CD4-positive, alpha-beta T cell treated with Interleukin-4 for 4 hours (primary cell): Measurements from ENCODE around the gene INSIG1.

Experiments
- DNase-seq: peaks from one replicate; pipeline ENCODE4 v3.0.0-alpha.2; 2020

Gene INSIG1

DNA sequence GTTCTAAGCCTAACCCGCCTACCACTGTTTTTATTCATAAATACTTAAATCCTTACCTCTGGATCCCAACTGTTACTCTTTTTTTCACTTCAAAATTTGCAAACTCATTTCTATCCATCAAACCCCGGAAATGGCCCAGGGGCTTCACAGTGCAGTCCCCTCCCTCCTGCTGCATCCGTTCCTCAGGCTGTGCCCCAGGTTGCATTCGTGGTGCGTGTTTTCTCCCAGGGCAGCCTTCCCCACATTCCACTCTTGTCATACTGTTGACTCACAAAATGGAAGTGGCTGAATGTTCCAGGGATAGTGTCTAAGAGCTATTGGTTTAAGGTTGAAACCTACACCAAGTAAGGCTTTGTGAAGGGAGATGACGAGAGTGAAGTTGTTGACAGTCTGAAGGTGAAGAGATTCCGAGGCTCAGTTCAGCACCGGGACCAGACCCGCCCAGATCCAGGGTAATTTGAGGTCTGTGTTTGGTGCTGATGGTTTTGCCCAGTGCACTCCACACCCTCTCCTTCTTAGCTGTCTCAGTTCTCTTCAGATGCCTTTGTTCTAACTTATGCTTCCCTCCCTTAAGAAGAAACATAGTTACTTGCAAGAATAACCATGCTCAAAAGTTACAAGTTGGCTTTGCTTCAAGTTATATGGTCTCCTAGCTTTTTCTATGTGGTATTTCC, 7.7 kb downstream of the INSIG1 start:
- DNase-seq: no peak

- DNase-seq: no peak
These were observed 9.2 kb downstream of the INSIG1 start for GRCh38 chr7:155306673-155307470.

GRCh38 chr7:155308330-155309020, 10.8 kb downstream of the INSIG1 start:
- DNase-seq: no peak

DNA sequence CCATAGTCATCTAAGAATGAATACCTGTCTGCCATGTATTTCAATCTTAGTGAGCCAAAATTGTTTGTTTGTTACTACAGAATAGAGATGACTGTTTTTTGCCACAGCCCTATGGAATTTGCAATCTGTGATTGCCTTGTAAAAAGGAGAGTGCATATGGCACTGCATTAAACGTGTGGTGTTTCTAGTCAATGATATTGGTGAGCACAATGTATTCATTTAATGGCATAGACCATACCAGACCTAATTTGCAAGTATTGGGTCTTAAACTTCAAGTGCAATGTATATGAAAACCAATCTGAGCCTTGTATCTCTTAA, 11.3 kb downstream of the INSIG1 start:
- DNase-seq: no peak

DNA sequence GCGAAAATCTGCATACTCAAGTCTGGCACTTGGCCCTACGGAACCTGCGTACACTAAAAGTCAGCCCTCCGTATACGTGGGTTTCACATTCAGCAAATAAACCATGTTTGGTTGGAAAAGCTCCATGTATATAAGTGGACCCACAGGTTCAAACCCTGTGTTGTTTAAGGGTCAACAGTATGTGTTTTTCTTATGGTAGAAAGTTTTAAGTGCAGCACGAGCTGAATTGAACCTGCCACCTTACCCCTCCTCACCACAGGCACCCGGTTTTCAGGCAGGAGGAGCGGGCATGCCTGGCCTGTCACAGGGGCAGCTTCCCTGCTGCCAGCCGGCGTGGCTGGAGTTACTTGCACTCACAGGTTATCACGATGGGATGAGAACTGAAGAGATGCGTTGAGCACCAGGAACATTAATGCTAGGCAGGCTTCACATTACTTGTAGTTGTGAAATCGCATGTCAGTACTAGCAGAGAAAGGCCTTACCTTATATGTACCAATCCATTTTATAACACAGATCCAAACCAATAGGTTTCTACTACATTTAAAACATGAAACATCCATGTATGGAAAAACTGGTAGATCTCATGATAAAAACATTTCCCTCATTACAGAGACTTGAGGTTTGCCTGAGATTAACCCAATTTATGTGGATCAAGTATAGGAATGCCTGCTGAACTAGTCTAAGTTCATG, 12.9 kb downstream of the INSIG1 start:
- no peak for DNase-seq

DNA sequence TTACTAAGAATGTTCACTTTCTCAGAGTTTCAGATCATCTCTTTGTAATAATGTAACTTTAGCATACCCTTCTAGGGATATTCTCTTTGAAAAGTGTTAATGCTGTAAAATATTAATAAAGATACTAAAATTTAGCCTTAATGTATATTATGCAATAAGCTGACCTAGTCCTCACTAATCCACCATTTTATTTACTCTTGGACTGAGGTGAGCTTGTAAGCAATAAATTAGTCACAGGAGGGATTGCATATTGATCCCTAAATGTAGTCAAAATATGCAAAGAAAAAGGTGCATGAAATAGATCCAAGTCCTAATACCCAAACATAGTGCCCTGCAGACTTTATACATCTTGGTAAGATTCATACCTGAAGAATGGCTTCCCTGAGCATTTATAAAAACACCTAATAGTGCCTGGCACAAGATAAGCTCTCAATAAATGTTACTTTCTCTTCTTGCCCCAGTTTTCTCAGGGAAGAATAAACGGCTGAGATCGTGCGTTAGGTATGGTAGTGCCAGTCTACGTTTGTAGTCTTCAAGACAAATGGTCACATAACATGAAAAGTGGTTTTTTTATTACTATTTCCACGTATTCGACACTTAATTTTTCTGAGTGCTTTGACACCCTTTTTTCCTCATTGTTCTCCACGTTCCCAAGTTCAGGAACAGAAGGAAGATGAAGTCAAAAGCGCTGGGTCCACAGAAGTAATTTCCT, 14.3 kb downstream of the INSIG1 start:
- DNase-seq: no peak

DNA sequence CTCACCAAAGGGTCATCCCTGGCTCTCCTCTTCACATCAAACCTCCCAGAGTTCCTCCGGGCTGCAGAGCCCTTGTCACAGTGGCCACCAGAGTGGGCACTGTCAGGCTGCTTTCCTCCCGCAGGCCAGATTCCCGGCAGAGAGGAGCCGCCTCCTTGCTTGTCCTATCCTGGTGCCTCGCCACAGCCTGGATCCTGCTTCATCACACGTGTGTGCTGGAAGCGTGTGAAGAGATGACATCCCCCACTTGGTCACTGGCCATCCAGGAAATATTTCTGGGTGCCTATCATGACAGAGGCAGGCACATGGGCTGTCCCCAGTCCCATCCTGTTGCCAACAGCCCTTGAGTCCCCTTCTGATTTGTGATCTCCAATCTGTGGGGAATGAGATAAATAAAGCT, 15.0 kb downstream of the INSIG1 start:
- DNase-seq: no peak

DNA sequence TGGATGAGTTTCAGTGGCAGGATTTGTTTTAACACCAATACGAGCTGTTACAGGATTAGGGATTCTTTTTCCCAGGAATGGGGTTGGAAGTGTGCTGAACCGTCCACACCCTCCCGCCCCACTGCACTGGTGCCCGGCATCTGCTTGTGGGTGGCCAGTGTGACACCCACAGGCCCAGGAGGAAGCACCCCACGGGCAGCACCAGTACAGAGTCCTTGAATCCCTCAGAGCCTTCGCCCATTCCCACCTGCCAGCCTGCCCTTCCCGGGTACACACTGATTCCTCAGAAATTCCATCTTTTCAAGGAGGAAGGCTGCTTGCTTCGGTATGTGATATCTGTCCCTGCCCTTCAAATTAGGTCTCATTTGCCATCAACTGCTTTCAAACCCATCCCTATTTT, 15.4 kb downstream of the INSIG1 start:
- DNase-seq: no peak

DNA sequence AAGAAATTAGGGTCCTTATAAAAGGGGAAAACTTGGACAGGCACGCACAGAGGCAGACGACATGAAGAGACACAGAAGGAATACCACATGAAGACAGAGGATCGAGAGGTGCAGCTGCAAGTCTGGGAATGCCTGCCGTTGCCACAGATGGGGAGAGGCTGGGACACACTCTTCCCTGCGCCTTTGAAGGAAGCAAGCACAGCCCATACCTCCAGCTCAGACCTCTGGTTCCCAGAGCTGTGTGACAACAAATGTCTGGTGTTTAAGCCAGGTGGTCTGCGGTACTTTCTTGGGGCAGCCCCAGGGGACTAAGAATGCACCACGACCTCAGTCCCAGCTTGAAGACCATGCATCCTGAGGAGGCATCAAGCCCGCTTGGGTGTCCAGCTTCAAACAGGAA, 18.3 kb downstream of the INSIG1 start:
- DNase-seq: no peak

DNA sequence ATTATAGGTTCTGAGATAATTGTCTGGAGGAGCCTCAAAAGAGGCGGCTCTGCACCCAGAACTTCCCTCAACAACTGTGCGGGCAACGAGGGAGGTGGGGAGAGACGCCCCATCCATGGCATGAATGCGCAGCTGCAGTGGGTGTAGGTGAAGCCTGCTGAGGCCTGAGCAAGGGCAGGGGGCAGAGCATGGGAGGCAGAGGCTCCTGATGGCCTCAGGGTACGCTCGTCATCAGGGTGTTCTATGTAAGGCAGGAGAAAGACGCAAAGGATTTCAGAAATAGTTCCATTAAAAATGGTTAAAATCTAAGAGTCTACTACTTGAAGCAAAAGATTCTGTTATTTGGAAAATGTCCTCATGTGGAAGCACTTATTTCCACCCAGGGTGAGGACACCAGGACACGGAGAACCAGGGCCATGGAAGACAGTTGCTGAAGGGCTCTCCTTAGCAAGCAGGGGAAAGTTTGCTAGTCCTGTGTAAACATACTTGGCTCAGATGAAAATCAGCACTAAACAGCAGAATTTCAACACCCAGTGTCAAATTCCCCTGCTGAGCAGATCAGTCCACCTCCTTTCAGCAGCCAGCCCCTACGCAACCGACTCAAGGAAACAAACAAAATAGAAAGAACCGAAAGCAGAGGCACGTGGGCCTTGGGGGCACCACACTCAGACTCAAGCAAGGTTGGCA, 18.9 kb downstream of the INSIG1 start:
- DNase-seq: no peak

- DNase-seq: no peak
These were observed 19.4 kb downstream of the INSIG1 start for GRCh38 chr7:155317114-155317434.

DNA sequence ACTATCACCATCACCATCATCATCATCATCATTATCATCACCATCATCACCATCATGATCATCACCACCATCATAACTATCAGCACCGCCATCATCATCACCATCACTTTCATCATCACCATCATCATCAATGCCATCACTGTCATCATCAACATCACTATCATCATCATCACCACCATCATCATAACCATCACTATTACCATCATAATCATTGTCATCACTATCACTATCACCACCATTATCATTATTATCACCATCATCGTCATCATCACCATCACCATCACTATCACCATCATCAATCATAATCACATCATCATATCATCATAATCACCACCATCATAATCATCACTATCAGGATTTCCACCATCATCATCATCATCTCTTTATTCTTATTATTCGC, 20.6 kb downstream of the INSIG1 start:
- DNase-seq: no peak

DNA sequence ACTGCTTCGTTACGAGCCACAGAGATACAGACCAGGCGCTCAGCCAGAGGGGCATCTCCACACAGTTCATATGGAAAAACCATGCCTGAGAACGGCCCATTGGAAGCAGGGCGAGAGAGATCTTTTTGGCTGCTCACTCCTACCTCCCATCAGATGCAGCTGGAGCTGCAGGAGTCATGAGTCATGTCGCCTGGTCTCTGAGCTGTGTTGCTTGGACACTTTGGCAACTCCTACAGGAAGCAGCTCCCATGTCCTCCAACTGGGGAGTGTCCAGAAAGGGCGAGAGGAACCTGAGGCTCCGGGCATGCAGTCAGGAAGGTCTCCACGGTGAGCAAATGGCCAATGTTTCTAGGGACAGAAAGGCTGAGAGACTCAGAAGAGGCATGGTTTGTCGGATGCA, 24.9 kb downstream of the INSIG1 start:
- DNase-seq: no peak

DNA sequence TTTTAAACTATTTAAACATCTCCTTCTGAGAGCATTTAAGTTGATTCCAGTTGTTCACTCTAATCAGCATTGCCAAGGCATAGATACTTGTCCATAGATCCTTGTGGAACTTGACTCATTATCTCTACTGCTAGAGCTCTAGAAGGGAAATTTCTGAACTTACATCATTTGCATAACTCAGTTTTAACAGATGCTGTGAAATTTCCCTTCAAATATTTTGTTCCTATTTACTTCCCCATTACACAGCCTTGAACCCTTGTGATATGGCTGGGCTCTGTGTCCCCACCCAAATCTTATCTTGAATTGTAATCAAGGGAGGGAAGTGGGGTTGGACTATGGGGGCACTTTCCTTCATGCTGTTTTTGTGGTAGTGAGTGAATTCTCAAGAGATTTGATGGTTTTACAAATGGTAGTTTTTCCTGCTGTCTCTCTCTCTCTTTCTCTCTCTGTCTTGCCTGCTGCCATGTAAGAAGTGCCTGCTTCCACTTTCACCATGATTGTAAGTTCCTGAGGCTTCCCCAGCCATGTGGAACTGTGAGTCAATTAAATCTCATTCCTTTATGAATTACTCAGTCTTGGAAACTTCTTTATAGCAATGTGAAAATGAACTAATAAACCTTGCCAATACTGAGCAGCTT, 25.4 kb downstream of the INSIG1 start:
- DNase-seq: no peak

GRCh38 chr7:155324012-155324917, 26.6 kb downstream of the INSIG1 start:
- DNase-seq: no peak

- DNase-seq: no peak
These were observed 27.2 kb downstream of the INSIG1 start for GRCh38 chr7:155324918-155325235.

GRCh38 chr7:155326385-155326784, 28.7 kb downstream of the INSIG1 start:
- DNase-seq: no peak

DNA sequence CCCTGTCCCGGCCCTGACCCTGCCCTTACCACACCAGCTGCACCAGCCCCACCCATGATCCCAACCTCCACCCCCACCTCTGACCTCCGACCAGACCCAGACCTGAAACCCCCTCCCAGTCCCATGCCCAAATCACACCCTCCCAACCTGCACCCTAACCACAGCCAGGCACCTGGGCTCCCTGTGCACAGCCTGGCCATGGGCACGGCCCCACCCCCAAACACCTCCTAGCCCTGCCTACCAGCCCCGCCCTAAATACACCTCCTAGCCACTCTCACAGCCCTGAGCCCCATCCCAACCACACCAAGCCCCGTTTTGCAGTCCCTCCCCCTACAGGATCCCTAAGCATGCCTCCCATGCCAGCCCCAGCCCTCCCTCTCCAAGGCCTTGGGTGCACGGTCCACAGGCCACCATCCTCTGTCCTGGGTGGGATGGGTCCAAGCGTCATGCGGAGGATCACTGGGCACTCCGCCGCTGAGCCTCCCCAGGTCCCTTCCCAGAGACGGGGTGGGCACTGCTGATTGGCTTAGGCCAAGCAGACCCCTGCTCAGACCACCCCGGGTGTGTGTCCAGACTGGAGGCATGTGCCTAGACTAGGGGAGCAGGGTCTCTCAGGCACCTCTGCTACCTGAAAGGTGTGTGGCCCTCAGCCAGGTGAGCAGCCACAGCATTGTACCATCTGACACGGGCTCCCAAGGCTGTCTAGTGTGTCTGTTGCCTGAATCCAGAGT, 30.1 kb downstream of the INSIG1 start:
- no peak for DNase-seq

DNA sequence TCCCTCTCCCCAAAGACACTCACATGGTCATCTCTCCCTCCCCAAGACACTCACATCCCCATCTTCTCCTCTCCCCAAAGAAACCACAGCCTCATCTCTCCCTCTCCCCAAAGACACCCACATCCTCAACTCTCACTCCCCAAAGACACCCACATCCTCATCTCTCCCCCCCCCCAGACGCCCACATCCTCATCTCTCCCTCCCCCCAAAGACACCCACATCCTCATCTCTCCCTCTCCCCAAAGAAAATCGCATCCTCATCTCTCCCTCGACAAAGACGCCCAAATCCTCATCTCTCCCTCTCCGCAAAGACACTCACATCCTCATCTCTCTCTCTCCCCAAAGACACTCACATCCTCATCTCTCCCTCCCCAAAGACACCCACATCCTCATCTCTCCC, 31.5 kb downstream of the INSIG1 start:
- DNase-seq: no peak

- no peak for DNase-seq
These were observed 33.7 kb downstream of the INSIG1 start for GRCh38 chr7:155331396-155331795.
